HG03442 (cell line): ENCODE data around the gene PRIMA1.

Experiments used
- ATAC-seq: cut with Tn5 transposase; IDR thresholded peaks from one replicate; pipeline ENCODE4 v1.9.1; 2021; ENCODE audit warnings: mild to moderate bottlenecking, moderate library complexity; ENCODE audit not compliant: unreplicated experiment

Gene PRIMA1

GRCh38 chr14:93715279-93715927 lies 72.9 kb downstream of the PRIMA1 start:
- ATAC-seq = no peak

DNA sequence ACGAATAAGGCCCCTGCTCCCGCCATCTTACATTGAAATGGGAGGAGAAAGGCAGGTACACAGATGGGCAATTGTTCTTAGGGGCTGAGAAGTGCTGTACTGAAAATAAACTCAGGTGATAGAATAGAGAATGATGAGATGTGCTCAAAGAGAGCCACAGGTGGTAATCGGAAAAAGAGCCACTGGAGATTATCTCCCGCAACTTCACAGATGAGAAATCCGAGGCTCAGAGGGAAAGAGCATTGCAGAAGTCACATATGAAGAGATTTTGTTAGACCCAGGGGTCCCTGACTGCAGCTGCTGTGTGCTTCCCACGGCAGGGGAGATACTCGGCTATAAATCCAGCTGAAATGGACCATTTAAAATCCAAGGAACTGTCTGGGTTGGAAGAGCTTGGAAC lies 73.7 kb downstream of the PRIMA1 start:
- no peak for ATAC-seq

- ATAC-seq = no peak
Measured at GRCh38 chr14:93713726-93714405, 74.4 kb downstream of the PRIMA1 start.

DNA sequence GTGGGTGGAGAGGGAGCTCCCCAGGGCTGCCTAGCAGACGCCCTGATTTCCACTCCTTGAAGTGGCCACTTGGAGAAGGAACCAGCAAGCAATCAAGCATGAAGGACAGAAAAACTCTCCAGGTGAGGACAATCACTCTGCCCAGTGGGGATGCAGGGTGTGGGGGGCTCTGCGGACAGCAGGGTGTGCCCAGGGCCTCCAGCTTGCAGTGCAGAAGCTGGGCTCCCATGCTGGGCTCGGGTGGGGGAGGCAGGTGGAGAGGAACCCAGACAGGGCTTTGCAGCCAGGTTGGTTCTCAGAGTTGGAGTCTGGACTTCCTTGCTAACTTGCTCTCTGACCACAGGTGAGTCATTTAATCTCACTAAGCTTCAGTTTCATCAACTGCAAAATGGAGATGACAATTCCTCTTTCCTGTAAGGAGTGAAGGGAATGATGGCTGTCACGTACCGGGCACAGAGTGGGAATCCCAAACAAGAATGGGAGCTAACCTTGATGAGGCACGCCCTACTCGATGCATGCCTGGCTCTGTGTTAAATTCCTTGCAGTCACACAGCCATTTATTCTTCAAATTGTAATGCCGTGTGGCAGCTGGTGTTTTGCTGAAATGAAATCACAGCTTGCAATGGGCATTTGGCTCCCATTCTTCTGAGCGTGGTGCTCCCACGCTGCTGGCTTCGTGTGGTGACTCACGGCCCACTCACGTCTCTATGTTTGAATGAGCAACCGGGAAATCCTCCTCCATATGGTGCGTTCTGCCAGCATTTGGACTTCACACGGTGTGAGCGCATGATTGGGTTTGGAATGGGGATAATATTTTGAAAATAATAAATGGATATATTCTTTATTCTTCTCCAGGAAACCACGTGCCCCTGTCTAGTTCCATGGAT lies 75.2 kb downstream of the PRIMA1 start:
- ATAC-seq = no peak

DNA sequence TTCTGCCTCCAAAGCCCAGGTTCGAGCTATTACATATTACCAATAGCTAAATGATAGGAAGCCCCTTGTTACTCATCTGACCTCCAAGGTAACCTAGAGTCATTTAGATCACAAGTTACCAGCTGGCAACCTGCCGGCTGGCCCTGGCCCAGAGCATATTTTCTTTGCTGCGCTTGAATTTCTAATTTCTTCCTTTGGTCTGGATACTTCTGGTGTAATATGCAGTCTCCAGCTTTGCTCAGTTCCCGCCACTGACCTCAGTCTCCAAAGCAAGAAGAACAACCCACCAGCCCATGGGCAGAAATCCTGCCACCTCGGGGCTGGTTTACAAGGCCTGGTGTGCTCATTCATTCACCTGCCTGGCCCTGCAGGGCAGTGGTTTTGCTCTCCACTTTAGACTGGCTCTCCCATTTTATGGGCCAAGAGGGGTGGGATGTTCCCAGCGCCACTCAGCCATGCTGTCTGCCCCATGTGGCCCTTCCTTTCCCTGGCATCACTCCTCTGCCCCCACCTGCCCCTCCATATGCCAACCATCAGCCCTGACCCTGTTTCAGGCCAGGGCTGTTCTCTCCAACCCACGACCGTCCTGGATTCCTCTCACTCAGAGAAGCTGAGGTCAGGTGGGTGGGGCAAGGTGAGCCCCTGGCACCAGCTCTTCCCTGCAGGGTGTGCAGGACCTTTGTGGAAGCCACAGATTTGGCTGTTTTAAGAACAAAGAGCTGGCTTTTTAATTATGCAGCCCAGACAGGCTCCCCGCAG lies 76.0 kb downstream of the PRIMA1 start:
- no peak for ATAC-seq

DNA sequence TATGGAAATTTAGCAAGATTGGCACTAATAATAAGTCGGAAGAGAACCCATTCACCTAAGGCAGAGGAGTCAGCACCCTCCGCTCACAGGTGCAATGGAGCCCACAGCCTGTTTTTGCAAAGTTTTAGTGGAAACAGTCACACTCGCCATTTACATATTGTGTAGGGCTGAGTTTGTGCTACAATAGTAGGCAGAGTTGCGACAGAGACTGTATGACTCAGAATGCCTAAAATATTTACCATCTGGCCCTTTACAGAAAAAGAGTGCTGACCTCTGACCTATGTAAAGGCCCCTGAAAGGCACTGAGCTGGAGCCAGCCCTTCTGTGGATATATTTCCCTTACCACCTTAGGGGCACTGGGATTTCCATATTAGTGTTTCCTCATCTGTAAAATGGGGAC lies 79.0 kb downstream of the PRIMA1 start:
- ATAC-seq = no peak

- ATAC-seq = no peak
Measured at GRCh38 chr14:93708800-93709199, 79.5 kb downstream of the PRIMA1 start.

DNA sequence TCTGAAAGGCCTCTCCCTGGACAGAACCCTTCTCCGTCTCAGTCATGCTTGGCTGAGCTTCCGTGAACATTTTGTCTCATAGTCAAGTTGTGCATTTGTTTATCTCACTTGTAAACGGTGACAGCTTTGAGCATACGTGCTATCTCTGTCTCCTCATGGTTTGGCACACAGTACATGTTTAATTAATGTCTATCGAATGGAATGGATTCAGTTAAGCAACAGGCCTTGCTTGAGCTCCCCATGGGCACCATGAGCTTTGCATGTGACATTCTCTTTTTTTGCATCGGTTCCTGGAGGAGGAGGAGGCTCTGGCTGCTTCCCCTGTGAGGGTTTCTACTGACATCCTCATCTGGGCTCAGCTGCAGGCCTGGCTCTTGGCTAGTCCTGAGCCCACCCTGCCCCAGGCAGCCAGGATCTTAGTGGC lies 80.0 kb downstream of the PRIMA1 start:
- ATAC-seq = no peak

DNA sequence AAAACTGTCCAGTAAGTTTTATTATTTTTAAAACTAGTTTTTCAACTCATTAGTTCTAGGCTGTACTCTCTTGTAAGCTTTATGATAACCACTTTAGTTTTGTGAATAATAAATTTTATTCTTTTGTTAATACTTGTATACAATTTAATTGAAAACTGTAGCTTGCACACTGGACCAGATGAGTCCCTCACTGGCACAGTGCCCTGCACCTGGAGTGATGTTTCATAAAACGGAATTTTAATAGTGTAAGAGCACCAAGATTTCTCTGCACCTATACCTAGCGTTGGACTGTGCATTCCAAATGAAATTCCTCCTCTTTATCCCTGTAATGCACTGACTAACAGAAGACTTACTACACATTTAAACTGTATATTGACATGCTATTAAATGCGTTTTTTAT lies 80.8 kb downstream of the PRIMA1 start:
- no peak for ATAC-seq

- ATAC-seq = no peak
Measured at GRCh38 chr14:93706360-93706955, 81.8 kb downstream of the PRIMA1 start.

DNA sequence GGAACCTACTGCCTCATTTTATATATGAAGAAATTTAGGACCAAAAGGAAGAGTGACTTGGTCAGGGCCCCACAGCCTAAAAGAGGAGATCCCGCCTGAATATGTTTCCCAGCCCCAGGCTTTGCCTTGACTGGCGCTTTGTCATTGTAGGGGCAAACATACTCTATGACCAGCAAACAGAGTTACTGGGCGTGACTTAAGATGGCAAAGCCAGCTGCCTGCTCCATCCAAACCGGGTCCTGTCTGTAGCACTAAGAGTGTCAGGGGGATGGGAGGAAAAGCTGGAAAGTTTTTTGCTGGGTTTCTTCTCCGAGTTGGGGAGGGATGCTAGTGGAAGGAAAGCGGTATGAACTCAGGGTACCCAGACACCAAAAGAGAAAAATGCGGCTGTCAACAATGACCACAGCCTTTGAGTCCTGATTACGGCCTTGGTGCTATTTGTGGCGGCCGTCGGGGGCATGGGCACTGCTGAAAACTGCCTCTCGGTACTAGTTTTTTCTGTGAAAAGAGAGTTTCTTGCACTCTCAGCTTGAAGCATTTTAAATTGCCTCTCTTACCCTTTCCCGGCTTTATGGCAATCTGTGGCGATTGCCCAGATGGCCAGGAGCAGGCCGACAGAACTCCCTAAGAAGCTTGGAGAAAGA lies 82.7 kb downstream of the PRIMA1 start:
- ATAC-seq = no peak

DNA sequence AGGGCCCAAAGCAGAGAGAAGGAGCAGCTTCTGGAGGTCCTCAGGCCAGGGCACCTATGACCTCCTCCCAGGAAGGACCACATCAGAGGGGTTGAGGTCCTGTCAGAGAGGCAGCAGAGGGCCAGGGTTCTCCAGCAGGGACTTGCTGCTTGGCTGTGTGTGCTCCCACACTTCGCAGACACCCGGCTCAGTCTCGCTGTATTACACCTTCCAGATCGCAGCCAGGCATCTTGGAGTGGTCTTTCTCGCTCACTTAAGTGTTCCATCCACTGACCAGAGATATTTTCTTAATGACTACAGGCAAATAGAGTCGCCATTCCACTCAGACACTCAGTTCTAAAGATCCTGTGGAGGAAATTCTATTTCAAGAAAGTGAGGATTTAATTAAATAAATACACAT lies 84.3 kb downstream of the PRIMA1 start:
- ATAC-seq = no peak

- no peak for ATAC-seq
Measured at GRCh38 chr14:93702946-93703345, 85.3 kb downstream of the PRIMA1 start.

- no peak for ATAC-seq
Measured at GRCh38 chr14:93701562-93701961, 86.7 kb downstream of the PRIMA1 start.

DNA sequence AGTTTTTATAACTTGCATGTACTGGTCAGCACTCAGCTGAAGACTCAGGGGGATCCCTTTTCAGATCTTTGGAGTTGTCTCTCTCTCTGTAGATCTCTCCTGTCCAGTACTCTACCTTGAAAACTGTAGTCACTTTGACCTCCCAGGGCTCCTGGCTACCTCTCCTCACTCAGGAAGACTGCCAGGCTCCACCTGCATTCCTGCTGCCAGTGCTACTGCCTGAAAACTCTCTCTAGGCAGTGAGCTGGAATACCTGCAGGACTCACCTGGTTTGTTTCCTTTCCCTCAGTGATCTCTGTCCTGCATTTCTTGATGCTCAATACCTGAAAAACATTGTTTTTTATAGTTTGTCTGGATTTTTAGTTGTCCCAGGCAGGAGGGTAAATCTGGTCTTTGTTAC lies 87.4 kb downstream of the PRIMA1 start:
- no peak for ATAC-seq

DNA sequence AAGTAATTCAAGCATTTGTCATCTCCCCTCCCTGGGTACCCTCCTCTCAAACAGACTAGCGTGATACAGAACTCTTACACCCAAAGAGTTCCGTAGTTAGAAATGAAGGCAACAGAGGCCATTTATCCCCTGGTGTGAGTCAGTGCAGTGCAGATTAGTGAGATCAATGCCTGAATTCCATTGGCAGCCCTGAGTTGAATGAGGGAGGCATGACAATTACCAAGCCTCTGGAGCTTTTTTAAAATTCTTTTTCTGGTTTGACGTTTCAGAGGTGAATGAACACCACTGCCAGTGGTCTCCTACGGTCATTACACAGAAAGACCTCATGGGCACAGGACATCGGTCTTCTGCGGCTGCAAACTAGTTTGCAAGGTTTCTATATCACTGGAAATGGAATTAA lies 94.4 kb downstream of the PRIMA1 start:
- ATAC-seq = no peak

DNA sequence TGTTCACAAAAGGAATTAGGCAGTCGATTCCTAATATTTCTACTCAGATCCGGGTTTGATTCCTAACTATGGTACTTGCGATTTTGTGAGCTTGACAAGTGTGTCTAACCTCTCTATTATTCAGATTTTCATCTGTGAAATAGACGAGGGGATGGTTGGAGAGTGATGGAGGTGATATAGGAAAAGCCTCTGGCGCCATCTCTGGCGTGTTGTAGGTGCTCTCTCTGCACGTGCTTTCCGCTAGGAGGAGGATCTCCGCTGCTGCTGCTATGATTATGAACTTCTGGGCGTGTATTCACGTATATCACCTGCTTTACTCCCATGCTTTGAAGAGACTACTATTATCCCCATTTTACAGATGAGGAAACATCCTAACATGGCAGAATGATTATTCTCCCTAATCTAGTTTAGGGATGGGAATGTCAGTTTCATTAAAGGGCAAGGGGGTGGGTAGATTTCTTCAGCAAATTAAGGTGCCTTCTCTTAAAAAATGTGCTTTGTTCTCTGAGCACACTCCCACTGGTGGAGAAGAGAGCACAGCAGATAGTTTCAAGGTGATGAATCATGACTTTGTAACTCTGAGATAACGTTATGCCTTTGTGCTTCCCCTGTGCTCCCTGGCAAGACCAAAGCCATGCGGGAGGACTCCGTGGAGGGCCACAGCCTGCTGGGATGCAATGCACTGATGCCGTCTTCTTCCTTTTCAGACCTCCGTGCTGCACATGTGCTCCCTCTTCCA lies 97.1 kb downstream of the PRIMA1 start:
- ATAC-seq = no peak

DNA sequence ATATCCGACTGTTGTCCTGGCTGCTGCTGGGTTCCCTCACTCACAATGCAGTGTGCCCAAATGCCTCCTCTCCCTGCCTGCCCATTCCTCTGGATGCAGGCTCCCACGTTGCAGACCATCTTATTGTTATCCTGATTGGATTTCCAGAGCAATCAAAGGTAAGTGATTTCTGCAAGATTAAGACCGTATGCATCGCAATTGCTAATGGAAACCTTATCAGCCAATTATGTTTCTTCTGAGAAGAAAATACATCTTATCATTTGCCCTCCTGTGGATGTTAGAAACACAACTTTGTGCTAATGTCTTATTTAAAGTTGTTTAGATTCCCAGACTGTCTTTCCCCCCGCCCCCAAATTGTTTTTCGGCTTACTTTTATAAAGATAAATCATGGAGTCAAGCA lies 98.1 kb downstream of the PRIMA1 start:
- no peak for ATAC-seq

- ATAC-seq = no peak
Measured at GRCh38 chr14:93688820-93689219, 99.5 kb downstream of the PRIMA1 start.
